ENCODE measurements around the gene METTL14.

Gene METTL14

GRCh38 chr4:118736900-118737299, 51.7 kb downstream of the METTL14 start:
- TF ChIP-seq CTCF (conservative IDR thresholded peaks at IDR 0.05), result no peak
- H3K27ac ChIP-seq, result no peak overlapping the region

GRCh38 chr4:118738090-118738489, 52.9 kb downstream of the METTL14 start:
- H3K27ac ChIP-seq, result no peak overlapping the region
- TF ChIP-seq CTCF (conservative IDR thresholded peaks at IDR 0.05), result no peak

- TF ChIP-seq CTCF (conservative IDR thresholded peaks at IDR 0.05), result no peak
- H3K27ac ChIP-seq, result no peak overlapping the region
These were observed 54.0 kb downstream of the METTL14 start for GRCh38 chr4:118739022-118739713.

GRCh38 chr4:118740869-118741268, 55.7 kb downstream of the METTL14 start:
- H3K27ac ChIP-seq, result no peak overlapping the region
- peak; percentile 55 for TF ChIP-seq CTCF (conservative IDR thresholded peaks at IDR 0.05)

GRCh38 chr4:118741301-118741855, 56.2 kb downstream of the METTL14 start:
- H3K27ac ChIP-seq, result no peak overlapping the region

GRCh38 chr4:118742050-118742449, 56.9 kb downstream of the METTL14 start:
- no peak overlapping the region for H3K27ac ChIP-seq
- TF ChIP-seq CTCF (conservative IDR thresholded peaks at IDR 0.05), result no peak

More at GRCh38 chr4:118741301-118741855, 56.2 kb downstream of the METTL14 start:
- TF ChIP-seq CTCF (conservative IDR thresholded peaks at IDR 0.05), result no peak

GRCh38 chr4:118743867-118744266, 58.7 kb downstream of the METTL14 start:
- TF ChIP-seq CTCF (conservative IDR thresholded peaks at IDR 0.05), result no peak
- H3K27ac ChIP-seq, result peak overlapping the region; percentile 91; the same call in 1 of the 2 replicates

All from VCaP (cell line).